Stimulated activated CD4-positive, alpha-beta T cell treated with anti-CD3 and anti-CD28 coated beads, Interleukin-15, amount 100 ng/mL, for 1 hour (primary cell): ENCODE measurements around the gene CKMT1A.
"Not testable (repeated sequence)": the region's sequence is repeated elsewhere in the genome, so short reads cannot be mapped to it uniquely, and the experiment has no call there.

Experiments used
- DNase-seq, 2 donors: peaks; one replicate each; pipeline ENCODE4 v3.0.0-alpha.2; 2020; ENCODE audit warnings: low read depth in 1 of 2, low spot score in 1 of 2

The CKMT1A gene

DNA sequence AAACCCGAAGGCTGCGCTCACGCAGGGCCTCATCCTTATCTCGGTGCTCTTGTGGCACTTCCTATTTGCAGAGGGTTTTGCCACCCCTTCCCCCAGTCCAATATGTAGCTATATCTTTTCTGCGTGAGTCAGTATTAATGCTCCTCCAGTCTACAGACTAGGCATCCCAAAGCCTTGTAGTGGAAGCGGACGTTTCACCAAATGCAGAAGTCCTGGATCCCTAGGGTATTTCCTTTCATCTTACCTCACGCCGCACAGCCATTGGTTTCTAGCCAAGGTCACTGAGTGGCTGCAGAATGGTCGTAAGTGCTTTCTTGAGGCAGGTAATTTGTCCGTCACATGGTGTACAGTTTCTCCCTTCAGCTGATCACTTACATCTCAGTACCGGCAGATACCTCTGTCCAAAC is 53.2 kb downstream of the CKMT1A start:
- DNase-seq, result not testable (repeated sequence)

DNA sequence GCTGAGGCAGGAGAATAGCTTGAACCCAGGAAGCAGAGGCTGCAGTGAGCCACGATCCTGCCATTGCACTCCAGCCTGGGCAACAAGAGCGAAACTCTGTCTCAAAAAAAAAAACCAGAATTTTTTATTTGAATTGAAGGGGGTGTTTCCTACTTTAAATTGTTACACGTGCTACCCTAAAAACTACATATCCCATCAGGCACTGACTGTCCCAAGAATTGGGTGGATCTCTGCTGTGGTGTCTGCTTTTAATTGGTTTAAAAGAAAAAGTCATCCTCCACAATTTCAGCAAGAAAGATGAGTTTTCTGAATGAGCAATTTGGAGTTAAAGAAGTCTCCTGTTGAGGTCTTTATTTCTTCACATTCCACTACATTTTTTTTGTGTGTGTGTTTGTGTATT is 54.7 kb downstream of the CKMT1A start:
- no peak for DNase-seq
